K562 (cell line): Measurements from ENCODE around the gene HPS5.
"Not testable (repeated sequence)": the region's sequence is repeated elsewhere in the genome, so short reads cannot be mapped to it uniquely, and the experiment has no call there.

ENCODE experiments used
- ARID2 ChIP-seq: fragments of 450-650 bp; IDR thresholded peaks from 2 replicates; pipeline ENCODE4 v1.6.1; 2017; ENCODE audit warnings: antibody characterized with exemption, mild to moderate bottlenecking
- BCOR ChIP-seq: fragments of 450-650 bp; IDR thresholded peaks from 2 replicates; pipeline ENCODE4 v1.6.1; 2016
- GABPA ChIP-seq: fragments of 200-800 bp; sonication (Bioruptor generic); conservative IDR thresholded peaks from 2 replicates; pipeline ENCODE4 v1.6.1; 2016; ENCODE audit warnings: low read depth, missing genetic modification characterization, missing compliant biosample characterization
- HCFC1 ChIP-seq: IDR thresholded peaks from 2 replicates; pipeline ENCODE4 v1.6.1; 2012; ENCODE audit warnings: low read depth, low read length, improper control_type of control experiment
- MTA3 ChIP-seq: fragments of 450-650 bp; formaldehyde crosslinking; IDR thresholded peaks from 2 replicates; pipeline ENCODE4 v1.6.1; 2017; ENCODE audit warnings: mild to moderate bottlenecking, borderline replicate concordance
- NBN ChIP-seq: fragments of 450-650 bp; IDR thresholded peaks from 2 replicates; pipeline ENCODE4 v1.6.1; 2016; ENCODE audit warnings: low read depth, mild to moderate bottlenecking
- PHF20 ChIP-seq: fragments of 450-650 bp; IDR thresholded peaks from 2 replicates; pipeline ENCODE4 v1.6.1; 2018; ENCODE audit not compliant: partially characterized antibody
- PKNOX1 ChIP-seq: fragments of 450-650 bp; IDR thresholded peaks from 2 replicates; pipeline ENCODE4 v1.6.1; 2016
- POLR3A ChIP-seq: IDR thresholded peaks from 2 replicates; pipeline ENCODE4 v1.6.1; 2011; ENCODE audit warnings: borderline replicate concordance, mild to moderate bottlenecking, moderate library complexity; ENCODE audit not compliant: insufficient read length, insufficient read depth; ENCODE audit errors: extremely low read depth
- TAF1 ChIP-seq: IDR thresholded peaks from 2 replicates; pipeline ENCODE4 v1.6.1; 2011; ENCODE audit warnings: mild to moderate bottlenecking, low read length, moderate library complexity; ENCODE audit not compliant: insufficient read depth, control insufficient read depth, severe bottlenecking; ENCODE audit errors: extremely low read depth
- ZNF175 ChIP-seq: fragments of 200-800 bp; sonication (Bioruptor generic); IDR thresholded peaks from 2 replicates; pipeline ENCODE4 v1.6.1; 2016; ENCODE audit warnings: low read depth, mild to moderate bottlenecking, missing genetic modification characterization, missing compliant biosample characterization
- ZNF354B ChIP-seq: fragments of 250-450 bp; sonication (Bioruptor Pico); IDR thresholded peaks from 2 replicates; pipeline ENCODE4 v1.4.0; 2020
- TF ChIP-seq, protein P1 (sequence below): fragments of 250-450 bp; sonication (Bioruptor Pico); IDR thresholded peaks from 2 replicates; pipeline ENCODE4 v1.5.1; 2021; ENCODE audit warnings: mild to moderate bottlenecking
- TF ChIP-seq, protein P2 (sequence below), 3 experiments: IDR thresholded peaks in 2 of 3; conservative IDR thresholded peaks in 1 of 3; 2 replicates each; pipeline ENCODE4 v1.5.1; 2011 to 2012; ENCODE audit warnings: low read length in 3 of 3, mild to moderate bottlenecking in 3 of 3, control low read depth in 2 of 3, improper control_type of control experiment in 1 of 3, inconsistent platforms in 1 of 3, low read depth in 1 of 3, mixed read lengths in 1 of 3, moderate library complexity in 1 of 3; ENCODE audit not compliant: insufficient read depth in 2 of 3

DNA sequence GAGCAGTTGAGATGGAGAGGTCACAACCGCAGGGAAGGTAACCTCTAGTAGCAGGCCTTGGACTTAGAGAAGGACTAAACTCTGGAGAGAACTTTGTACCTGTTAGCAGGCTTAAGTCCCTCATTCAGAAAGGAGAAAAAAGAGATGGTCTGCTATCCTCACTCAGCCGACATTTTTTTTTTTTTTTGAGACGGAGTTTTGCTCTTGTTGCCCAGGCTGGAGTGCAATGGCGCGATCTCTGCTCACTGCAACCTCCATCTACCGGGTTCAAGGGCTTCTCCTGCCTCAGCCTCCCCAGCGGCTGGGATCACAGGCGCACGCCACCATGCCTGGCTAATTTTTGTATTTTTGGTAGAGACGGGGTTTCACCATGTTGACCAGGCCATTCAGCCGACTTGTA lies 1.9 kb upstream of the HPS5 start:
- not testable (repeated sequence) for TF ChIP-seq NBN; PKNOX1; ARID2; ZNF175; TAF1; POLR3A; PHF20; ZNF354B; MTA3; HCFC1; BCOR; GABPA (tag)
- TF ChIP-seq, protein P1, sequence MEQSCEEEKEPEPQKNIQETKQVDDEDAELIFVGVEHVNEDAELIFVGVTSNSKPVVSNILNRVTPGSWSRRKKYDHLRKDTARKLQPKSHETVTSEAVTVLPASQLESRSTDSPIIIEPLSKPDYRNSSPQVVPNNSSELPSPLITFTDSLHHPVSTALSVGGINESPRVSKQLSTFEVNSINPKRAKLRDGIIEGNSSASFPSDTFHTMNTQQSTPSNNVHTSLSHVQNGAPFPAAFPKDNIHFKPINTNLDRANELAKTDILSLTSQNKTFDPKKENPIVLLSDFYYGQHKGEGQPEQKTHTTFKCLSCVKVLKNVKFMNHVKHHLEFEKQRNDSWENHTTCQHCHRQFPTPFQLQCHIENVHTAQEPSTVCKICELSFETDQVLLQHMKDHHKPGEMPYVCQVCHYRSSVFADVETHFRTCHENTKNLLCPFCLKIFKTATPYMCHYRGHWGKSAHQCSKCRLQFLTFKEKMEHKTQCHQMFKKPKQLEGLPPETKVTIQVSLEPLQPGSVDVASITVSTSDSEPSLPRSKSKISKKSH (CRISPR knock-in tag), result not testable (repeated sequence)
- TF ChIP-seq, protein P2, sequence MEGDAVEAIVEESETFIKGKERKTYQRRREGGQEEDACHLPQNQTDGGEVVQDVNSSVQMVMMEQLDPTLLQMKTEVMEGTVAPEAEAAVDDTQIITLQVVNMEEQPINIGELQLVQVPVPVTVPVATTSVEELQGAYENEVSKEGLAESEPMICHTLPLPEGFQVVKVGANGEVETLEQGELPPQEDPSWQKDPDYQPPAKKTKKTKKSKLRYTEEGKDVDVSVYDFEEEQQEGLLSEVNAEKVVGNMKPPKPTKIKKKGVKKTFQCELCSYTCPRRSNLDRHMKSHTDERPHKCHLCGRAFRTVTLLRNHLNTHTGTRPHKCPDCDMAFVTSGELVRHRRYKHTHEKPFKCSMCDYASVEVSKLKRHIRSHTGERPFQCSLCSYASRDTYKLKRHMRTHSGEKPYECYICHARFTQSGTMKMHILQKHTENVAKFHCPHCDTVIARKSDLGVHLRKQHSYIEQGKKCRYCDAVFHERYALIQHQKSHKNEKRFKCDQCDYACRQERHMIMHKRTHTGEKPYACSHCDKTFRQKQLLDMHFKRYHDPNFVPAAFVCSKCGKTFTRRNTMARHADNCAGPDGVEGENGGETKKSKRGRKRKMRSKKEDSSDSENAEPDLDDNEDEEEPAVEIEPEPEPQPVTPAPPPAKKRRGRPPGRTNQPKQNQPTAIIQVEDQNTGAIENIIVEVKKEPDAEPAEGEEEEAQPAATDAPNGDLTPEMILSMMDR (IDR thresholded peaks at IDR 0.05 in 2 of 3, conservative IDR thresholded peaks at IDR 0.05 in 1 of 3; ENCODE audit: insufficient read depth in 2 of 3, low read depth in 1 of 3, low read length in 3 of 3), result not testable (repeated sequence)
